GM11168 (cell line): Measurements from ENCODE around the gene PHRF1.

ENCODE experiments used
- in situ Hi-C: fragments of 300-500 bp; cut with MboI; formaldehyde crosslinking; loops from one replicate; pipeline ENCODE4 v1.12.0; 2022; ENCODE audit warnings: low sequenced_read_pairs; ENCODE audit not compliant: unreplicated experiment

Gene PHRF1

GRCh38 chr11:556662-557256 lies 19.5 kb upstream of the PHRF1 start:
- in situ Hi-C loops, result loop anchor here (10.0 kb wide), 1 partner anchor 158 kb away; no protein-coding TSS in a partner anchor

DNA sequence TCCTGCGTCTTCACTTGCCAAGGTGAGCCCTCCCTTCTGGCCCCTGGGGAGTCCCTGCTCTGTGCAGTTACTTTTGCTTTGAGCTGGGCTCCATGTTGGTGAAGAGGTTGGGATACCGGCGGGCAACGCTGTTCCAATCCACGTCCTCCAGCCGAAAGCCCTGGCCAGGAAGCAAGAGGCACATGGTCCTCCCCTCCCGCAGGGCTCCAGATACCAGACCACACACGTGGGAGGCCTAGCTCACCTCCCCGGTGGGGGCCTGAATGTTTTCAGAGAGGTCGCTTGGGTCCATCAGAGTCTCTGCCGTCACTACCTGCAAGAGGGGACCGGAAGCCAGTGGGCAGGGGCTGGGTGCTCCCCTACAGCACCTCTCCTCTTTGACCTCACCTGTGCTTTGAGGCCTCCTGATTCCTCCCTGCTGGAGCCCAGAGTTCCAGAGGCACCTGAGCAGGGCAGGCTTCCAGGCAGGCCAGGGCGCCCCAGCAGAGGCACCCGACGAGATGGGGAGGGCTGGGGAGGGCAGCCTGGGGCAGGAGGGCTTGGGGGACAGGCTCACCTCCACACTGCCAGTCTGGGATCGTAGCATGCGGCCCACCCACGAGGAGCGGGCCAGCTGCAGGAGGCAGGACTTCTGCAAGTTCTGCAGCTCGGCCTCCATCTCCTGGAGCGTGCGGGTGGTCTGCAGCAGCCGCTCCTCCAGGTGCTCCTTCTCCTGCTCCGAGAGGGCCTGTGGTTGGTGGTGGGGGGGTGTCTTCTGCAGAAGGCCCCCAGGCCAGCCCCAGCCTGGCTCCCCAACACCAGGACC lies 18.7 kb upstream of the PHRF1 start:
- in situ Hi-C loops, result loop anchor here (10.0 kb wide), 1 partner anchor 157 kb away; no protein-coding TSS in a partner anchor

- in situ Hi-C loops, result loop anchor here (10.0 kb wide), 1 partner anchor 156 kb away; no protein-coding TSS in a partner anchor
Observed at GRCh38 chr11:558503-558902, 17.8 kb upstream of the PHRF1 start.

- in situ Hi-C loops, result loop anchor here (10.0 kb wide), 1 partner anchor 156 kb away; no protein-coding TSS in a partner anchor
Observed at GRCh38 chr11:559020-559620, 17.1 kb upstream of the PHRF1 start.

DNA sequence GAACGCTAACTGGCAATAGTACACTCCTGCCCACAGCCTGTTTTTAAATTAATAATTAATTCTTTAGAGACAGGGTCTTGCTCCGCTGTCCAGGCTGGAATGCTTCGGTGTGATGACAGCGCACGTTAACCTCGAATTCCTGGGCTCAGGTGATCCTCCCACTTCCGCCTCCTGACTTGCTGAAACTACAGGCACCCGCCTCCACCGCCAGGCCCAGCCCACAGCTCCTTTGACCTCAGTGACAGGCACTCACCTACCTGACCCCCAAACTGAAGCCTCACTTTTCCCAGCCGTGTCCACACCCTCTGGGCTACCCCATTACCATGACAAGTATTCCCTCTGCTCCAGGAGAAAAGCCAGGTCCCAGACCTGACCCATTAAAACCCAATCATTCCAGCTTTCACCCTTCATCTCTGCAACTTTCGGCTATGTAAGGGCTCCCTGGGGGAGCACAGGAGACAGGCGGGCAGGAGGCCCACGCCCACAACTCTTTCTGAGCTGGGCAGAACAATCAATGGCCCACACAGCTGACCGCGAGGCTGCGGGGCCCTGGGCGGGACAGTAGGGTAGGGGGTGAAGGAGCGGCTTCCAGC lies 16.5 kb upstream of the PHRF1 start:
- in situ Hi-C loops, result loop anchor here (10.0 kb wide), 1 partner anchor 155 kb away; no protein-coding TSS in a partner anchor

GRCh38 chr11:560305-561147 lies 15.7 kb upstream of the PHRF1 start, which contains the start of the genes LMNTD2 and RASSF7:
Gene LMNTD2, minus strand, starts transcription at chr11:560738. Its CDS starts 22 bp downstream, at chr11:560716.
Gene RASSF7, plus strand, starts transcription at chr11:560970. Its CDS starts 799 bp downstream, at chr11:561769.
- in situ Hi-C loops, result no loop called here

- in situ Hi-C loops, result no loop called here
Observed at GRCh38 chr11:561148-562003, 14.9 kb upstream of the PHRF1 start.

- in situ Hi-C loops, result no loop called here
Observed at GRCh38 chr11:562046-562645, 14.1 kb upstream of the PHRF1 start.

GRCh38 chr11:563066-563811 lies 13.0 kb upstream of the PHRF1 start:
- in situ Hi-C loops, result no loop called here

GRCh38 chr11:563812-564578 lies 12.3 kb upstream of the PHRF1 start:
- in situ Hi-C loops, result no loop called here

DNA sequence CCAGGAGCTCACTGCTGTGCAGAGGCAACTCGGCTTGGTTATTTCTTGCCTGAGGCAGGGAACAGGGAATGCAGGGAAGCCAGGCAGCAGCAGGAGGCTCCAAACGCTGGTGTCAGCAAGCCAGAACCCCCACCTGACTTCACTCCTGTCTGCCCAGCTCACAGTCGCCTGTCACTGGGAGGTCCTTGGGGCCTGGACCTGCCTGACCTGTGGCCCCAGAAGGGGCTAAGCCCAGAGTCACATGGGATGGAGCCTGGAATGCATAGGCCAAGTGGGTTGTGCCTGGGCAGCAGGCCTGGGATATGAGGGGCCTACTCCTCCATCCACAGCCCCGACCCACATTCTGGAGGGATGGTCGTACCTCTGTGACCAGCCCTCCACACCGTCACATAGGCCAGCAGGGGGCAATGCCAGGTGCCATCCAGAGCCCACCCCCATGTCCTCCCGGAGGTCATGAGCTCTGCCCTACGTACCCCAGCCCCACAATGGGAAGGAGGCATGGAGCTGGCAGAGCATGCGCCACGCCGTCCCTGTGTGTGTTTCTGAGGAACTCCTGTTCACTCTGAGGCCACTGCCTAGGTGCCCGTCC lies 10.3 kb upstream of the PHRF1 start:
- in situ Hi-C loops, result no loop called here

GRCh38 chr11:567011-567628 lies 9.2 kb upstream of the PHRF1 start:
- in situ Hi-C loops, result no loop called here

GRCh38 chr11:567629-568292 lies 8.5 kb upstream of the PHRF1 start:
- in situ Hi-C loops, result no loop called here

- in situ Hi-C loops, result no loop called here
Observed at GRCh38 chr11:568306-569157, 7.7 kb upstream of the PHRF1 start.
